HG02588 (cell line): ENCODE results near the gene PARP12.
"Not testable (repeated sequence)": the region's sequence is repeated elsewhere in the genome, so short reads cannot be mapped to it uniquely, and the experiment has no call there.

Experiments
- ATAC-seq: cut with Tn5 transposase; IDR thresholded peaks from one replicate; pipeline ENCODE4 v1.9.1; 2021; ENCODE audit warnings: mild to moderate bottlenecking, moderate library complexity; ENCODE audit not compliant: unreplicated experiment

Gene PARP12

DNA sequence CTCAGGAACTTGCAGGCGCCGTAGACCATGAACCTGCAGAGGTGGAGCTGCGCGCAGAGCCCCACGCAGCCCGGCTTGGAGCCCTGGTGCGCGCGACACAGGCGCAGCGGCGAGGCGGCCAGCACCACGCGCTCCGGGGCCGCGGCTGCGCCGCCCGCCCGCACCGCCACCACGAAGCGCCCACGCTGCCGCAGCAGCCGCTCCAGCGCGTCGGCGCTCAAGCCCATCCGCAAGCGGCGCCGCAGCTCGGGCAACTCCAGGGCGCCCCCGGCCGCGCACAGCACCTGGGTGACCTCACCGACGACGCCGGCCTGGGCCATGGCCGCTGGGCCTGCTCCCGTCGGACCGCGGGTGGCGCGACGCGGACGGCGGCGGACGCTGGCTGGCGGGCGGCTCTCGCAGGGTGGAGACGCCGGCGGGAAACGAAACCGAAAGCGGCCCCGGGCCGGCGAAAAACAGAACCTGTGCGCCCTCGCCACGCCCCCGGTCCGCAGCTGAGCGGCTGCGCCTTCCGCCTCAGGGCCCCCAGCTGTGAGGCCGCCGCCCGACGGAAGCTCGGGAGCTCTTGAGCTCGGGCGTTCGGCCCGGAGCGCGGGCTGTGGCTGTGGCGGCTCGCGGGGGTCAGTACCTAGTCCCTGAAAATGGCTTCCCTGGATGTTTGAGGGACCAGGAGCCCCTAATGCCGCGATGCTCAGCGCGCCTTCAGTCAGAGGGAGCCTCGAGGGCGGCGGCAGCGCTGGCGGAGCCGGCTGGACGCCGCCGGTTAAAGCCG, at the start of gene PARP12:
PARP12 (minus strand) TSS at position 424 of the 772 bp plus-strand sequence; CDS start at position 320, 104 bp downstream.
- peak; percentile 91 for ATAC-seq

- not testable (repeated sequence) for ATAC-seq
Observed at GRCh38 chr7:140108777-140109176, 46.0 kb upstream of the PARP12 start.

DNA sequence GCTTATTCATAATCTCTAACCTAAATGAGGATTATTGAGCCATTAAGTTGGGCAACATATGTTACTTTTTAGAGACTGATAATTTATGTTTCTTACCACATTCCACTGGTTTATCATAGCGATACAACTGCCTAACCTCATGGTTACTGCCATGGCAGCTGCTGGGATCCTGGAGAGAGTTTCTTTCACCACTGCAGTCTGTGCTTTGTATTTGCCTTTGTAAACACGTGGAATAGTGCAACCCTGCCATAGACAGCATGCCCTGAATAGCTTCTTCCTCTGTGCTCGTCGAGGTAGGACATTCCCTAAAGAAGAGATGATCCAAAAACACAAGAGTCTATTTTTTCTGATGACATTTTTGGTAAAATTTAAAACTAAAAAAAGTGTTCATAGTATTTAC, 33.7 kb upstream of the PARP12 start:
- ATAC-seq = no peak

DNA sequence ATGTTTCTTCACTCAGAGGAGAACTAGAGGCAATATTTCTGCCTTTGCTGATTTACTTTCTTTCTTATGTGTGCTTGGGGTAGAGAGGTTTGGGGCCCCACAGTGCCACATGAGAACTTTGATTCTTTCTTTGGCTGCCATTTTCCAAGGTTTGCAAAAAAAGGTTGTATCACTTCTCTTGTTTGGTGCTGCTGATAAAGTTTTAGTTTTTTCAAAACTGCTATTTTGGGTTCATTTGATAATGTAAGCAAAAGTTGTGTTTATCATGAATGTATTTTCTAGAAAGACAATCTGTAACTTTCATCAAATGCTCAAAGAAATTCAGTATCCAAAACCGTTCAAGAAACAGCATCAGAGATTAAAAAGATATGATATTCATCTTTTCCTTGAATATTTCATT, 30.6 kb upstream of the PARP12 start:
- ATAC-seq = no peak

DNA sequence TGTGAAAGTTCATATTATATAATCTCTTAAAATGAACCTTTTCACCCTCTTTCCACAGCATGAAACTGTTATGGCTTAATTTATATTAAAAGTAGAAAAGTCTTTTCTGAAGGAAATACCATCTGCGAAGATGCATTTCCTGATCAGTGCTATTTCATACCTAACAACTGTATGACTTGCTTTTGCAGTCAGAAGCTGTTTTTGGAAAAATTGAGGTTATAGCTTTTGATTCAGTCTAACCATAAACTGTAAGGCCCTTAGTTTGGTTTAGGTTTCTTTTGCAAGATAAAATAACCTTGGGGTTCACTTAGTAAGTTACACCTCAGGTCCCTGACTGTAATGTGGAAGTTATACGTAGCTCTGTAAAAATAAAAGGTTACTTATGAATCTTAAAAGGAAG, 22.7 kb upstream of the PARP12 start:
- no peak for ATAC-seq

DNA sequence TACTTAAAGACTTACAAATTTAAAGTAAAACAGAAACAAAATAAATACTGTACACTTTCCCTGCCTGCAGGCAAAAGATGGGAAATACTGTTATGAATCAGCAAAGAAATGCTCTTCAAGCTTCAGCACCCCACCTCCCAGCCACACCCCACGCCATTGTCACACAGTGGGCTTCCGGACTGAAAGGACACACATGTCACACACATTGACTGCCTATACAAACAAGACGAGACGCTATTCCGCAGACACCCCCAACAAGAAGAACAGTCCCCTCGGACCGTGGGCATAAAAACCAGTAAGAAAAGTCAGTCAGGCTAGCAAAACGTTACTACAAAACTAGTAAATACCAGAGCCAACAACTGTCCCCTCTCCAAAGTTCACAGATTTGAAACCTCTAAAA, 22.2 kb upstream of the PARP12 start:
- ATAC-seq = peak; percentile 90

DNA sequence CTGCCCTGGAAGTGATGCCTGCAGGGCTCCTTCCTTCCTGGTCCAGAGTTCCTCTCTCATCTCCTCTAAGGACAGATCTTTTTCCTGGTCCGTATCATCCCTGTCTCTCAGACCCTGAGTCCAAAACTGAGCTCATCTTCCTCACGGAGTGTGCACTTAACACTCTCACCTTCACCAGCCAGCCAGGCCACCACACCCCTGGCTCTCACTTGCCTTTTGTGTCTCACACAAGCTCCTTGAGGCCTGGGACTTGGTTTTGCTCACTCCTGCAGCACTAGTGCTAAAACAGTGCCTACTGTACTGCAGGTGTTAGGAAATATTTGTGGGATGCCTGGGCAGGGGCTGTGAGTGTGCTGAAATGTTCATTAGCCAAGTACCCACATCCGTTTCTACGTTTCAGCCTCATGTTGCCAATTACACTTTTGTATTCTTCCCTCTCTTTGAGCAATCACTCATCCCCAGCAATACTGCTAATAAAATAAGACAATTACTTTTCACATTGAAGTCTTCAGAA, 21.4 kb upstream of the PARP12 start:
- no peak for ATAC-seq

DNA sequence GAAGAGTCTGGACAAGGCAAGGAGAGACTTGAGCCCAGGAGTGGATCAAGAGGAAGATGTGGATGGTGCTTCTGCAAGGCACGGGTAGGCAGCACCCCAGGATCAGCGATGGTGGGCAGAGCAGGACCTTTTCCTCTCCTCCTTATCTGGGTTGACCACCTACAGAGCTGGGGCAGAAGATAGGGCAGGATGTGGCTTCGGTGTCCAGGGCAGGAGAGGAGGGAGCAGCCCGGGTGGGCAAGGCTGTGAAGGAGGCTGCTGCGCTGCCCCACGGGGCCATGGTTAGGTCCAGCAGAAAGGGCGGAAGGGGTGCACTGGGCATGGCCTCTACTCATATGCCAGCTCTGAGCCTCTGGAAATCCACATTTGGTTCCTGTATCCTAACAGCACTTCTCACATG, 20.0 kb upstream of the PARP12 start:
- no peak for ATAC-seq

- ATAC-seq = no peak
Observed at GRCh38 chr7:140081774-140082425, 19.1 kb upstream of the PARP12 start.

DNA sequence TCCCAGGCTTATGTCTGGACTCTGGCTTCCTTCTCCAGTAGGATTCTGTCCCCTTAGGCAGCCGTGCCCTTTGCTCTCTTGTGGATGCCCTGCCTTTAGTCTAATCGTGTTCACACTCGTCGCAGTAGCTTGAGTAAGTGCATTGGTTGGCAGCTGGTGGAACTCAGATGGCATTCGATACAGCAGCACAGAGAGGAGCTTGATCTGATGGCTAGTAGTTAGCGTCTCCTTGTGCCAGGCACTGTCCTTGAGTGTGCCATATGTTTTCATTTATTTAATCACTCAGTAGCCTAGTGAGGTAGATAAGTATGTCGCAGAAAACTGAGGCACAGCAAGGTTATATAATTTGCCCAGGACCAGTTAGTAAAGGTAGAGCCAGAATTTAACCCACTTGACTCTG, 18.2 kb upstream of the PARP12 start:
- ATAC-seq = no peak

- no peak for ATAC-seq
Observed at GRCh38 chr7:140079121-140079536, 16.4 kb upstream of the PARP12 start.

- no peak for ATAC-seq
Observed at GRCh38 chr7:140078392-140078791, 15.6 kb upstream of the PARP12 start.

DNA sequence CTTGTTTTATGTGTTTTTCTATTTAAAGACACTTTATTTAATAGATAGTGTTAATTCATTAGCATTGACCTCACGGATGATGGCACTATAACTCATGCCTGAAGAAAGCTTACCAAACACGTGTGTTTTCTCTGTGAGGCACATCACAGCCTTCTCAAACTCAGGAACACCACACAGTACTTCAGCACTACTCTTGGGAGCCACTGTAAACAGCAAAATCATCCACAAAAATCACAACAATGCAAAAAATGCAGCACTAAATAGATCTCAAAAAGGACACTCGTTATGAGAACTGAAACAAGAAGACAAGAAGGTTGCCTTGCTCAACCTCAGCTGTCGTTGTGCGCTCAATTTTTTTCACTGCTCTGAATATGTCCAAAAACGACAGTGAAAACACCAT, 12.0 kb upstream of the PARP12 start:
- no peak for ATAC-seq

- ATAC-seq = no peak
Observed at GRCh38 chr7:140070546-140070945, 7.8 kb upstream of the PARP12 start.

DNA sequence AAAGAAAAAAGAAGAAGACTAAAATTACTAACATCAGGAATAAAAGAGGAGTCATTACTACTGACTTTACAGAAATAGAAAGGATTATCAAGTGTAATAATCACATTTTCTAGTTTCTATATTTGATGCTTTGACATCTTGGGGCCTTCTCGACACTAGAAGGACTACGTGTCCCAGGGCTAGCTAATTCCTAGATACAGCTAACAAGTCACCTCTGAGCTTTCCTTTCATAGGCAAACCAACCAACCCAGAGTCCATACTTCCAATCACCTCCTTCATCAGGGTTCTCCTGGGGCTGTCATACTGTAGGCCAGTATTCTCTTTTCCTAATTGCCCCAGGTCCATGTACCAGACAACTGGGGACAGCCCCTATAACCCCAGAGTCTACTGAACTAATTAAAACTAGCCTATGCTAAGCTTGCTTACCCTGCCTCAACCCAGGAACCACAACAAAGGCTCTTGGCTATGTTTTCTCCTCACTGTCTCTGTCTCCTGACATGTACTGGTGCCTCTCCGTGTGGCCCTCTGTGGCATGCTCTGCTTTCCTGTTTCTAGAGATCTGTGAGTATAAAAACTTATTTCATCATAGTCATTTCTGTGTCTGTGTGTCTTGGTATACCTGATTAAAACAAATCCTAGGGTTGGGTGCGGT, 6.7 kb upstream of the PARP12 start:
- no peak for ATAC-seq

- ATAC-seq = no peak
Observed at GRCh38 chr7:140068033-140068432, 5.3 kb upstream of the PARP12 start.

GRCh38 chr7:140067052-140067451, 4.3 kb upstream of the PARP12 start:
- no peak for ATAC-seq

GRCh38 chr7:140062118-140062527, 628 bp downstream of the PARP12 start:
- peak; percentile 31 for ATAC-seq

- ATAC-seq = no peak
Observed at GRCh38 chr7:140061607-140061930, 1.2 kb downstream of the PARP12 start.

- ATAC-seq = no peak
Observed at GRCh38 chr7:140060788-140061606, 1.8 kb downstream of the PARP12 start.

DNA sequence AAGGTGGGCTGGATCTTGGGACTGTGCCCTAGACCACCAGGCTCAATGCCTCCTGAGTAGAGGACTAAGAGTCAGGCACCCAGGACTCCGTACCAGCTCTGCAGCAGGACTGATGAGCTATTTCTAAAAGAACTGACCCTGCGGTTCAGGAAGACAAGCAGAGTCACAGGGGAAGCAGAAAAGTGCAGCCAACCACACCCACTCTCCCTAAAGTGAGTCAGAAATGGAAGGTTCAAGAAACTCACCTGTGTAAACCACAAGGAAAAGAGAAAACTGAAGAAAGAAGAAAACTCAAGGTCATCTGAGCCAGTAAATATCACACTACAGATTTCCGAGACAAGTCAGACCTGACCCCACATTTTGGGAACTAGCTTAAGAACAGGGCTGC, 2.5 kb downstream of the PARP12 start:
- no peak for ATAC-seq
